IPS-18a (cell line): ENCODE data around the gene DNAH14.

Experiments used
- H3K27ac ChIP-seq: one replicate; pipeline ENCODE4 v1.5.1; 2013; ENCODE audit warnings: low read length
- H3K27me3 ChIP-seq: one replicate; pipeline ENCODE4 v1.6.1; 2013; ENCODE audit warnings: mild to moderate bottlenecking, low read length; ENCODE audit not compliant: control insufficient read depth, insufficient read depth
- H3K36me3 ChIP-seq: one replicate; pipeline ENCODE4 v1.6.1; 2013; ENCODE audit warnings: low read depth, low read length; ENCODE audit not compliant: control insufficient read depth
- H3K4me1 ChIP-seq: one replicate; pipeline ENCODE4 v1.6.1; 2013; ENCODE audit warnings: low read depth, low read length; ENCODE audit not compliant: control insufficient read depth
- H3K4me3 ChIP-seq: one replicate; pipeline ENCODE4 v1.5.1; 2013; ENCODE audit warnings: low read length
- H3K9ac ChIP-seq: one replicate; pipeline ENCODE4 v1.6.1; 2013; ENCODE audit warnings: mild to moderate bottlenecking, low read length, moderate library complexity
- H3K9me3 ChIP-seq: one replicate; pipeline ENCODE4 v1.6.1; 2013; ENCODE audit warnings: low read depth, low read length; ENCODE audit not compliant: control insufficient read depth

DNAH14 gene

GRCh38 chr1:224898937-224899336 is 30.5 kb upstream of the DNAH14 start:
- no peak overlapping the region for H3K9ac ChIP-seq
- no peaks in the 10 kb centered on the region for H3K27me3 ChIP-seq
- no peaks in the 10 kb centered on the region for H3K9me3 ChIP-seq
- no peaks in the 10 kb centered on the region for H3K4me1 ChIP-seq
- H3K27ac ChIP-seq = no peak overlapping the region
- H3K36me3 ChIP-seq = no peaks in the 10 kb centered on the region
- no peak overlapping the region for H3K4me3 ChIP-seq

GRCh38 chr1:224900062-224900630 is 29.3 kb upstream of the DNAH14 start:
- Histone ChIP-seq H3K9ac (no peak overlapping the region), H3K4me1 (no peaks in the 10 kb centered on the region), H3K36me3 (no peaks in the 10 kb centered on the region), H3K27me3 (no peaks in the 10 kb centered on the region), H3K4me3 (no peak overlapping the region), H3K9me3 (no peaks in the 10 kb centered on the region), H3K27ac (no peak overlapping the region)

GRCh38 chr1:224901087-224901810 is 28.2 kb upstream of the DNAH14 start:
- no peaks in the 10 kb centered on the region for H3K9me3 ChIP-seq
- H3K27ac ChIP-seq = no peak overlapping the region
- no peak overlapping the region for H3K9ac ChIP-seq
- H3K4me3 ChIP-seq = no peak overlapping the region
- no peaks in the 10 kb centered on the region for H3K36me3 ChIP-seq
- no peaks in the 10 kb centered on the region for H3K4me1 ChIP-seq
- H3K27me3 ChIP-seq = no peaks in the 10 kb centered on the region

- H3K36me3 ChIP-seq = no peaks in the 10 kb centered on the region
- no peak overlapping the region for H3K27ac ChIP-seq
- H3K9ac ChIP-seq = no peak overlapping the region
- H3K4me1 ChIP-seq = no peaks in the 10 kb centered on the region
- H3K4me3 ChIP-seq = no peak overlapping the region
- no peaks in the 10 kb centered on the region for H3K27me3 ChIP-seq
- H3K9me3 ChIP-seq = no peaks in the 10 kb centered on the region
Observed at GRCh38 chr1:224903955-224904354, 25.5 kb upstream of the DNAH14 start.

- no peaks in the 10 kb centered on the region for H3K4me1 ChIP-seq
- H3K9ac ChIP-seq = no peak overlapping the region
- H3K4me3 ChIP-seq = no peak overlapping the region
- no peak overlapping the region for H3K27ac ChIP-seq
- H3K9me3 ChIP-seq = peaks cover 3% of the 10 kb centered on the region
- H3K36me3 ChIP-seq = no peaks in the 10 kb centered on the region
- no peaks in the 10 kb centered on the region for H3K27me3 ChIP-seq
Observed at GRCh38 chr1:224906340-224906739, 23.1 kb upstream of the DNAH14 start.

- Histone ChIP-seq H3K27ac (no peak overlapping the region), H3K4me3 (no peak overlapping the region), H3K4me1 (no peaks in the 10 kb centered on the region), H3K9ac (no peak overlapping the region), H3K36me3 (no peaks in the 10 kb centered on the region), H3K9me3 (peaks cover 6% of the 10 kb centered on the region), H3K27me3 (no peaks in the 10 kb centered on the region)
Observed at GRCh38 chr1:224911217-224911616, 18.3 kb upstream of the DNAH14 start.

DNA sequence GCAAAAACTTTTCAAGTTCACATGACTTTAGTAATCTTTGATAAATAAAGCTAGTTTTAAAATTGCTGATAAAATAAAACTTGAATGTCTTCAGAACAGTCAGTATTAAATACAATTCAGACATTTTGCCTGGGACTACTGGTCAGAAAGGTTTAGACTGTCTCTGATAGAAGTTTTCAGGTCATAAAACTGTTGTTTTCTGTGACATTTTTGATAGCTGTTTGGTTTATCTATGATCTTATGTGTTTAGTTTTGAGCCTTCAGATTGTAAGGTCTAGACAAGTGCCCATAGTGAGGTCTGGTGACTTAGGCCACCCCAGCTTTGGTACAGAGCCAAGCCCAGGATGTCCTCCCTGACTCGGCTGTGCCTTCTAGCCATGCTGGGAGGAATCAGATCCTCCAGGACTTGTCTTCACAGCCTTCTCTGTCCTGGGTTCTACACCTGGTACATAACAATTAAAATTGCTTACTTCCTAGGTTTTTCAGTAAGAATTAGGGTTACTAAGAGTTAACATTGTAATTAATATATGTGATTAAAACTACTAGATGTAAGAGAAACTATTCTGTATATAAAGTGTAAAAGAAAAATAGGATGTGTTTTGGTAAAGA is 15.1 kb upstream of the DNAH14 start:
- Histone ChIP-seq H3K4me1 (no peaks in the 10 kb centered on the region), H3K9ac (no peak overlapping the region), H3K36me3 (no peaks in the 10 kb centered on the region), H3K9me3 (peaks cover 6% of the 10 kb centered on the region), H3K27me3 (no peaks in the 10 kb centered on the region), H3K27ac (no peak overlapping the region), H3K4me3 (no peak overlapping the region)

DNA sequence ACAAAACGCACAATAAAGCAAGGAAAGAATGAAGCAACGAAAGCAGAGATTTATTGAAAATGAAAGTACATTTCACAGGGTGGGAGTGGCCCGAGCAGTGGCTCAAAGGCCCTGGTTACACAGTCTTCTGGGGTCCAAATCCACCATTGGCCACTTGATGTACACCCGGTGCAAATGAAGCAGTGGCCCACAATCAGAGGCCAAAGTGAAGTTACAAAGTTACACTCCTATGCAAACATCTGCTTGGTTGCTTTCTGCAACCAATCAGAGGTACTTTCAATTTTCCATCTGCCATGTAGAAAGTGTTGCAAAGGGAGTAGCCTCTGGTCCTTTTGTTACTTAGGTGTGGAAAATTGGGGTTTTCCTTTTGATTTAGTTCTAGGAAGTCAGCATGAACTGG is 10.0 kb upstream of the DNAH14 start:
- no peaks in the 10 kb centered on the region for H3K27me3 ChIP-seq
- no peaks in the 10 kb centered on the region for H3K9me3 ChIP-seq
- H3K36me3 ChIP-seq = no peaks in the 10 kb centered on the region
- H3K4me1 ChIP-seq = no peaks in the 10 kb centered on the region
- H3K9ac ChIP-seq = no peak overlapping the region
- no peak overlapping the region for H3K27ac ChIP-seq
- H3K4me3 ChIP-seq = no peak overlapping the region

GRCh38 chr1:224920930-224921329 is 8.5 kb upstream of the DNAH14 start:
- H3K4me3 ChIP-seq = no peak overlapping the region
- H3K36me3 ChIP-seq = no peaks in the 10 kb centered on the region
- no peak overlapping the region for H3K27ac ChIP-seq
- H3K9me3 ChIP-seq = no peaks in the 10 kb centered on the region
- H3K9ac ChIP-seq = no peak overlapping the region
- H3K4me1 ChIP-seq = no peaks in the 10 kb centered on the region
- H3K27me3 ChIP-seq = no peaks in the 10 kb centered on the region

DNA sequence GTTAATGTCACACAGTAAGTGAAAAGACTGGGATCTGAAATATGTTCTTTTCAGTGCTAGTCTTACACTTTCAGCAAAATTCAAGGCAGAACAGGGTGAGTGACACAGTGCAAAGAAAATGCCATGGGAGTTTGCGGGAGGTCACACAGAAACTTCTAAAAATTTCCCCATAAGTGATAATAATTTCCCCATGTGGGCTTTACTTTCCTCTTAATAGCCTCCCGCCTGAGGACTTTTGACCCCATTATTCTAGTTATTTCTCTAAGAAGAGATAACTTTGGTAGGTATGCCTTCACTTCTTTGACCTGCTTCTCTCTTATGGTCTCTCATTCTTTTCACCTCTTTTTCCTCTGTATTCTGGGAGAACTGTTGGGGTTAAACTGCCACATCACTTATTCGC is 8.1 kb upstream of the DNAH14 start:
- Histone ChIP-seq H3K36me3 (no peaks in the 10 kb centered on the region), H3K9me3 (no peaks in the 10 kb centered on the region), H3K4me3 (no peak overlapping the region), H3K27ac (no peak overlapping the region), H3K27me3 (no peaks in the 10 kb centered on the region), H3K4me1 (no peaks in the 10 kb centered on the region), H3K9ac (no peak overlapping the region)

- Histone ChIP-seq H3K4me1 (no peaks in the 10 kb centered on the region), H3K27me3 (no peaks in the 10 kb centered on the region), H3K27ac (no peak overlapping the region), H3K9ac (no peak overlapping the region), H3K4me3 (no peak overlapping the region), H3K36me3 (no peaks in the 10 kb centered on the region), H3K9me3 (no peaks in the 10 kb centered on the region)
Observed at GRCh38 chr1:224922404-224923164, 6.9 kb upstream of the DNAH14 start.
